22Rv1 (cell line): Measurements from ENCODE around the gene NRIP3.

Source experiments
- ZFX ChIP-seq: fragments of 450-650 bp; IDR thresholded peaks from 2 replicates; pipeline ENCODE4 v1.6.1; 2017; ENCODE audit warnings: antibody characterized with exemption, borderline replicate concordance
- TF ChIP-seq, protein P1 (sequence below): fragments of 450-650 bp; IDR thresholded peaks from 2 replicates; pipeline ENCODE4 v1.5.1; 2017; ENCODE audit warnings: mild to moderate bottlenecking

DNA sequence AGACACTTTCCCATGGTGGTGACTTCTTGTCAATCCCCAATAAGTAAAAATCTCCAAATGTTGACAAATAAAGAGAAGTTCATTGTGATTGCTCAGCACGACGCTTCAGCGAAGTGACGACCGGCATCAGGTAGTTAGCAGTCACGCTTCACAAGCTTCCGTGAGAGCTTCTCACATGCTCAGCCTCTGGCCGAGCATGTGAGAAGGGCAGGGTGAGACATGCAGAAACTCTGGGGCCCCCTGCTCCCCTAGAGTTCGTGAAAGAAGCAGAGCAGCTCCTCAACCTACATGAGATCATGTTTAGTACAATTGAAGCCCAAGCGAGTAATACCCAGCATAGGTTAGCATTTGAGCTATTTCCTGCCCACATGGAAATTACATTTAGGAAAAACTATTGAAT lies 66.6 kb downstream of the NRIP3 start:
- TF ChIP-seq, protein P1, sequence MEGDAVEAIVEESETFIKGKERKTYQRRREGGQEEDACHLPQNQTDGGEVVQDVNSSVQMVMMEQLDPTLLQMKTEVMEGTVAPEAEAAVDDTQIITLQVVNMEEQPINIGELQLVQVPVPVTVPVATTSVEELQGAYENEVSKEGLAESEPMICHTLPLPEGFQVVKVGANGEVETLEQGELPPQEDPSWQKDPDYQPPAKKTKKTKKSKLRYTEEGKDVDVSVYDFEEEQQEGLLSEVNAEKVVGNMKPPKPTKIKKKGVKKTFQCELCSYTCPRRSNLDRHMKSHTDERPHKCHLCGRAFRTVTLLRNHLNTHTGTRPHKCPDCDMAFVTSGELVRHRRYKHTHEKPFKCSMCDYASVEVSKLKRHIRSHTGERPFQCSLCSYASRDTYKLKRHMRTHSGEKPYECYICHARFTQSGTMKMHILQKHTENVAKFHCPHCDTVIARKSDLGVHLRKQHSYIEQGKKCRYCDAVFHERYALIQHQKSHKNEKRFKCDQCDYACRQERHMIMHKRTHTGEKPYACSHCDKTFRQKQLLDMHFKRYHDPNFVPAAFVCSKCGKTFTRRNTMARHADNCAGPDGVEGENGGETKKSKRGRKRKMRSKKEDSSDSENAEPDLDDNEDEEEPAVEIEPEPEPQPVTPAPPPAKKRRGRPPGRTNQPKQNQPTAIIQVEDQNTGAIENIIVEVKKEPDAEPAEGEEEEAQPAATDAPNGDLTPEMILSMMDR = no peak
- TF ChIP-seq ZFX = no peak
